GM23338 (cell line): ENCODE results near the gene NDUFV2. TPM values are rescaled to one million over a fixed set of nuclear protein-coding genes. Genes with fewer than 3 reads are reported as not detected.
A peak's percentile ranks its signal among the peaks of the same experiment; 100 is the strongest.

Source experiments
- ATAC-seq: fragments of 200-7000 bp; cut with Tn5 transposase; 3 replicates; pipeline ENCODE4 v1.9.1; 2020
- DNase-seq: peaks from one replicate; pipeline ENCODE4 v3.0.0-alpha.2; 2015; ENCODE audit warnings: low spot score
- H2AFZ ChIP-seq: fragments of 200-600 bp; sonication (generic); 2 replicates; pipeline ENCODE4 v1.8.0; 2016; ENCODE audit warnings: antibody characterized with exemption, mild to moderate bottlenecking, moderate library complexity
- H3F3A ChIP-seq: fragments of 200-600 bp; sonication (generic); replicated peaks from 2 replicates; pipeline ENCODE4 v1.8.0; 2017; ENCODE audit warnings: antibody characterized with exemption, mixed run types, low read depth
- H3K27ac ChIP-seq: fragments of 200-600 bp; sonication (generic); 2 replicates; pipeline ENCODE4 v1.6.1; 2016; ENCODE audit warnings: low read depth
- H3K27me3 ChIP-seq: fragments of 200-600 bp; sonication (generic); 2 replicates; pipeline ENCODE4 v1.8.0; 2016; ENCODE audit warnings: mild to moderate bottlenecking, mixed run types, moderate library complexity; ENCODE audit not compliant: insufficient read depth
- H3K36me3 ChIP-seq: fragments of 200-600 bp; sonication (generic); 2 replicates; pipeline ENCODE4 v1.8.0; 2016; ENCODE audit warnings: mild to moderate bottlenecking; ENCODE audit not compliant: insufficient read depth
- H3K4me1 ChIP-seq: fragments of 200-600 bp; sonication (generic); 2 replicates; pipeline ENCODE4 v1.8.0; 2016; ENCODE audit warnings: mild to moderate bottlenecking, moderate library complexity; ENCODE audit not compliant: insufficient read depth
- H3K4me2 ChIP-seq: fragments of 200-600 bp; sonication (generic); 2 replicates; pipeline ENCODE4 v1.7.1; 2017; ENCODE audit warnings: mixed run types
- H3K4me3 ChIP-seq: fragments of 200-600 bp; sonication (generic); 2 replicates; pipeline ENCODE4 v1.6.1; 2016; ENCODE audit warnings: mixed run types
- H3K79me2 ChIP-seq: fragments of 200-600 bp; sonication (generic); replicated peaks from 2 replicates; pipeline ENCODE4 v1.8.0; 2017; ENCODE audit warnings: mild to moderate bottlenecking; ENCODE audit not compliant: insufficient read depth
- H3K9me2 ChIP-seq: fragments of 200-600 bp; sonication (generic); 2 replicates; pipeline ENCODE4 v1.8.0; 2017; ENCODE audit not compliant: insufficient read depth
- H4K20me1 ChIP-seq: fragments of 200-600 bp; sonication (generic); replicated peaks from 2 replicates; pipeline ENCODE4 v1.8.0; 2017; ENCODE audit warnings: mild to moderate bottlenecking; ENCODE audit not compliant: insufficient read depth
- H3K27ac Mint-ChIP-seq: 2 replicates; pipeline ENCODE4 v1.8.0; 2020; ENCODE audit warnings: inconsistent platforms, mild to moderate bottlenecking, moderate library complexity, mixed read lengths
- H3K27me3 Mint-ChIP-seq: 3 replicates; pipeline ENCODE4 v1.8.0; 2022; ENCODE audit warnings: low read depth, mild to moderate bottlenecking, moderate library complexity, mixed read lengths, inconsistent platforms; ENCODE audit not compliant: insufficient read depth, poor library complexity
- H3K36me3 Mint-ChIP-seq: 3 replicates; pipeline ENCODE4 v1.8.0; 2021; ENCODE audit warnings: low read depth, mild to moderate bottlenecking, inconsistent platforms, moderate library complexity, mixed read lengths
- H3K4me1 Mint-ChIP-seq: 3 replicates; pipeline ENCODE4 v1.8.0; 2020; ENCODE audit warnings: mild to moderate bottlenecking, inconsistent platforms, mixed read lengths
- H3K4me3 Mint-ChIP-seq: 3 replicates; pipeline ENCODE4 v1.8.0; 2021; ENCODE audit warnings: moderate library complexity, mild to moderate bottlenecking, inconsistent platforms, mixed read lengths
- H3K9me3 Mint-ChIP-seq: 3 replicates; pipeline ENCODE4 v1.8.0; 2020; ENCODE audit warnings: moderate library complexity, mild to moderate bottlenecking, inconsistent platforms, mixed read lengths
- CREB1 ChIP-seq: fragments of 250-450 bp; sonication (Bioruptor Pico); IDR thresholded peaks from 2 replicates; pipeline ENCODE4 v1.5.0; 2020; ENCODE audit warnings: low read depth, mild to moderate bottlenecking, moderate library complexity
- NANOG ChIP-seq: IDR thresholded peaks from 2 replicates; pipeline ENCODE4 v1.6.1; 2016; ENCODE audit warnings: antibody characterized with exemption, borderline replicate concordance
- POLR2AphosphoS5 ChIP-seq: IDR thresholded peaks from 2 replicates; pipeline ENCODE4 v1.6.1; 2016; ENCODE audit warnings: antibody characterized with exemption, low read depth
- REST ChIP-seq: IDR thresholded peaks from one replicate; pipeline ENCODE4 v1.6.1; 2018; ENCODE audit warnings: antibody characterized with exemption; ENCODE audit not compliant: unreplicated experiment
- STAT1 ChIP-seq: IDR thresholded peaks from one replicate; pipeline ENCODE4 v1.6.1; 2016; ENCODE audit warnings: antibody characterized with exemption; ENCODE audit not compliant: unreplicated experiment
- ZNF331 ChIP-seq: fragments of 250-450 bp; sonication (Bioruptor Pico); IDR thresholded peaks from 2 replicates; pipeline ENCODE4 v1.5.0; 2020; ENCODE audit warnings: low read depth, mild to moderate bottlenecking, moderate library complexity
- polyA plus RNA-seq: library from polyadenylated mRNA; unstranded; fragments of >200 nt; fragmentation: Nextera tagmentation; extraction: Ambion mirVana; gene quantifications from 2 replicates; pipeline ENCODE4 v1.2.1, GENCODE V29; 2016
- total RNA-seq: library from RNA; depleted of rRNA; stranded (reverse); fragments of >200 nt; shearing (Covaris generic); gene quantifications from 2 replicates; pipeline ENCODE4 v1.2.3, GENCODE V29; 2014
- TF ChIP-seq, protein P1 (sequence below), 2 experiments: fragments of 200-600 bp in 1 of 2; sonication (generic) in 1 of 2; conservative IDR thresholded peaks; 2 replicates each; pipeline versions ENCODE4 v1.5.1 to v1.6.1; 2016 to 2017; ENCODE audit warnings: antibody characterized with exemption in 2 of 2, low read depth in 2 of 2, mild to moderate bottlenecking in 2 of 2, moderate library complexity in 1 of 2

NDUFV2 gene
- total and polyA plus RNA-seq, 2 experiments from 2014 or later, result 157 to 577 TPM

GRCh38 chr18:9136315-9137155 lies 34.0 kb downstream of the NDUFV2 start, which contains the start of gene ANKRD12:
ANKRD12 (plus strand) TSS chr18:9136781; CDS start chr18:9182433, 45,652 bp downstream.
- Mint-ChIP-seq H3K36me3 (peaks cover 28% of the 10 kb centered on the region), H3K4me3 (peak within 1 kb of the TSS; percentile 96), H3K9me3 (no peaks in the 10 kb centered on the region), H3K4me1 (peaks cover 27% of the 10 kb centered on the region), H3K27ac (peak within 1 kb of the TSS; percentile 99), H3K27me3 (peaks cover 13% of the 10 kb centered on the region)
- Histone ChIP-seq H2AFZ (peak within 1 kb of the TSS; percentile 72; the same call in 1 of the 2 replicates), H3K36me3 (no peaks in the 10 kb centered on the region), H3F3A (peaks cover 10% of the 10 kb centered on the region), H3K4me2 (peak within 1 kb of the TSS; percentile 76), H3K9me2 (no peaks in the 10 kb centered on the region), H3K4me1 (peaks cover 15% of the 10 kb centered on the region; the same call in 1 of the 2 replicates), H3K4me3 (peak within 1 kb of the TSS; percentile 81), H3K27ac (peak within 1 kb of the TSS; percentile 94), H4K20me1 (0 out of 2 replicates have a peak, but pooled peaks cover 3% of the 10 kb centered on the region), H3K79me2 (peaks cover 51% of the 10 kb centered on the region), H3K27me3 (no peaks in the 10 kb centered on the region)
- ATAC-seq, result peak; percentile 75
- DNase-seq, result peak; percentile 94
- TF ChIP-seq STAT1 (no peak), POLR2AphosphoS5 (peak; percentile 57; the same call in 1 of the 2 replicates), ZNF331 (CRISPR knock-in tag) (no peak), CREB1 (CRISPR knock-in tag) (peak; percentile 10; the same call in 1 of the 2 replicates), REST (no peak)

GRCh38 chr18:9137168-9138066 lies 34.9 kb downstream of the NDUFV2 start:
- H4K20me1 ChIP-seq, result 0 out of 2 replicates have a peak, but pooled peaks cover 3% of the 10 kb centered on the region
- peak overlapping the region; percentile 91; the same call in 1 of the 2 replicates for H3K27ac Mint-ChIP-seq
- H3K9me2 ChIP-seq, result no peaks in the 10 kb centered on the region
- peaks cover 27% of the 10 kb centered on the region for H3K4me1 Mint-ChIP-seq
- no peaks in the 10 kb centered on the region for H3K9me3 Mint-ChIP-seq
- no peak overlapping the region for H3K27ac ChIP-seq
- peaks cover 20% of the 10 kb centered on the region; the same call in 2 of the 3 replicates for H3K36me3 Mint-ChIP-seq
- H3K79me2 ChIP-seq, result peaks cover 55% of the 10 kb centered on the region
- peak overlapping the region; percentile 57; the same call in 1 of the 2 replicates for H2AFZ ChIP-seq
- TF ChIP-seq NANOG (no peak), CREB1 (CRISPR knock-in tag) (peak; percentile 67)
- TF ChIP-seq, protein P1, sequence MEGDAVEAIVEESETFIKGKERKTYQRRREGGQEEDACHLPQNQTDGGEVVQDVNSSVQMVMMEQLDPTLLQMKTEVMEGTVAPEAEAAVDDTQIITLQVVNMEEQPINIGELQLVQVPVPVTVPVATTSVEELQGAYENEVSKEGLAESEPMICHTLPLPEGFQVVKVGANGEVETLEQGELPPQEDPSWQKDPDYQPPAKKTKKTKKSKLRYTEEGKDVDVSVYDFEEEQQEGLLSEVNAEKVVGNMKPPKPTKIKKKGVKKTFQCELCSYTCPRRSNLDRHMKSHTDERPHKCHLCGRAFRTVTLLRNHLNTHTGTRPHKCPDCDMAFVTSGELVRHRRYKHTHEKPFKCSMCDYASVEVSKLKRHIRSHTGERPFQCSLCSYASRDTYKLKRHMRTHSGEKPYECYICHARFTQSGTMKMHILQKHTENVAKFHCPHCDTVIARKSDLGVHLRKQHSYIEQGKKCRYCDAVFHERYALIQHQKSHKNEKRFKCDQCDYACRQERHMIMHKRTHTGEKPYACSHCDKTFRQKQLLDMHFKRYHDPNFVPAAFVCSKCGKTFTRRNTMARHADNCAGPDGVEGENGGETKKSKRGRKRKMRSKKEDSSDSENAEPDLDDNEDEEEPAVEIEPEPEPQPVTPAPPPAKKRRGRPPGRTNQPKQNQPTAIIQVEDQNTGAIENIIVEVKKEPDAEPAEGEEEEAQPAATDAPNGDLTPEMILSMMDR (conservative IDR thresholded peaks at IDR 0.05; ENCODE audit: low read depth in 2 of 2), result no peak
- H3K4me3 Mint-ChIP-seq, result peak overlapping the region; percentile 86
- H3K4me2 ChIP-seq, result peak overlapping the region; percentile 76
- H3K27me3 ChIP-seq, result no peaks in the 10 kb centered on the region
- H3F3A ChIP-seq, result peaks cover 10% of the 10 kb centered on the region
- H3K4me3 ChIP-seq, result peak overlapping the region; percentile 81
- peaks cover 15% of the 10 kb centered on the region; the same call in 1 of the 2 replicates for H3K4me1 ChIP-seq
- no peaks in the 10 kb centered on the region for H3K36me3 ChIP-seq
- peak; percentile 2 for ATAC-seq
- H3K27me3 Mint-ChIP-seq, result peaks cover 13% of the 10 kb centered on the region
- peak; percentile 74 for DNase-seq
